IMR-90 (cell line): ENCODE measurements around the gene FASLG. TPM values are rescaled to one million over a fixed set of nuclear protein-coding genes. Genes with fewer than 3 reads are reported as not detected.

ENCODE experiments used
- ATAC-seq: fragments of 200-7000 bp; cut with Tn5 transposase; 2 replicates; pipeline ENCODE4 v1.9.1; 2020; ENCODE audit warnings: low read depth, mild to moderate bottlenecking, moderate library complexity
- BruUV-seq: library from RNA; stranded (reverse); fragments of 400-500 nt; replicated peaks from 2 replicates; lab custom pipeline; 2021; lab: Mats Ljungman, UMichigan
- CTCF ChIA-PET: fragments of 300-600 bp; formaldehyde crosslinking; extraction: SDS; loops from one replicate; lab custom pipeline; 2021; ENCODE audit warnings: antibody characterized with exemption; lab: Yijun Ruan, JAX
- POLR2A ChIA-PET: fragments of 300-600 bp; sonication (Branson Sonifier 250); formaldehyde crosslinking; loops from one replicate; lab custom pipeline; 2022; ENCODE audit warnings: antibody characterized with exemption; ENCODE audit not compliant: unreplicated experiment; lab: Charles Lee
- DNase-seq: peaks from one replicate; pipeline ENCODE4 v3.0.0; 2013
- H2AFZ ChIP-seq: replicated peaks from 2 replicates; pipeline ENCODE3; 2013; ENCODE audit warnings: low read length, mild to moderate bottlenecking; ENCODE audit not compliant: poor library complexity
- H2AK5ac ChIP-seq: 2 replicates; pipeline ENCODE4 v1.6.1; 2013; ENCODE audit warnings: low read depth, low read length, inconsistent platforms
- H2AK9ac ChIP-seq: replicated peaks from 2 replicates; pipeline ENCODE3; 2013; ENCODE audit warnings: mild to moderate bottlenecking, low read depth, low read length, moderate library complexity; ENCODE audit not compliant: poor library complexity
- H2BK120ac ChIP-seq: 2 replicates; pipeline ENCODE4 v1.6.1; 2013; ENCODE audit warnings: low read depth, low read length, inconsistent platforms
- H2BK15ac ChIP-seq: 3 replicates; pipeline ENCODE4 v1.6.1; 2013; ENCODE audit warnings: low read depth, low read length, inconsistent platforms
- H2BK20ac ChIP-seq: 2 replicates; pipeline ENCODE4 v1.6.1; 2013; ENCODE audit warnings: low read depth, mild to moderate bottlenecking, inconsistent platforms, low read length, moderate library complexity
- H2BK5ac ChIP-seq: 2 replicates; pipeline ENCODE4 v1.6.1; 2013; ENCODE audit warnings: mild to moderate bottlenecking, low read depth, low read length, inconsistent platforms; ENCODE audit not compliant: poor library complexity, severe bottlenecking
- H3K14ac ChIP-seq: replicated peaks from 2 replicates; pipeline ENCODE4 v1.6.1; 2013; ENCODE audit warnings: low read depth, low read length, inconsistent platforms
- H3K18ac ChIP-seq: 2 replicates; pipeline ENCODE4 v1.6.1; 2013; ENCODE audit warnings: low read depth, low read length, control low read depth
- H3K23ac ChIP-seq: 2 replicates; pipeline ENCODE4 v1.6.1; 2013; ENCODE audit warnings: low read depth, low read length, inconsistent platforms
- H3K27ac ChIP-seq: 2 replicates; pipeline ENCODE4 v1.5.1; 2013; ENCODE audit warnings: mild to moderate bottlenecking, control low read depth, low read length; ENCODE audit not compliant: insufficient read depth
- H3K27me3 ChIP-seq: 2 replicates; pipeline ENCODE4 v1.6.1; 2013; ENCODE audit warnings: low read length; ENCODE audit not compliant: control insufficient read depth, insufficient read depth
- H3K36me3 ChIP-seq: 2 replicates; pipeline ENCODE4 v1.6.1; 2013; ENCODE audit warnings: low read length, mixed read lengths; ENCODE audit not compliant: control insufficient read depth, insufficient read depth
- H3K4ac ChIP-seq: 2 replicates; pipeline ENCODE4 v1.6.1; 2013; ENCODE audit warnings: low read depth, low read length, inconsistent platforms
- H3K4me1 ChIP-seq: 2 replicates; pipeline ENCODE4 v1.6.1; 2013; ENCODE audit warnings: low read length, mixed read lengths; ENCODE audit not compliant: control insufficient read depth, insufficient read depth
- H3K4me2 ChIP-seq: 2 replicates; pipeline ENCODE4 v1.6.1; 2013; ENCODE audit warnings: low read depth, mild to moderate bottlenecking, control low read depth, low read length, moderate library complexity
- H3K4me3 ChIP-seq: 2 replicates; pipeline ENCODE4 v1.5.1; 2013; ENCODE audit warnings: low read depth, mild to moderate bottlenecking, control low read depth, low read length, moderate library complexity; ENCODE audit not compliant: insufficient read depth
- H3K56ac ChIP-seq: 2 replicates; pipeline ENCODE4 v1.6.1; 2013; ENCODE audit warnings: low read length, inconsistent platforms; ENCODE audit not compliant: insufficient read depth; ENCODE audit errors: extremely low read depth
- H3K79me1 ChIP-seq, 2 experiments: 2 replicates each; pipeline ENCODE4 v1.6.1; 2013; ENCODE audit warnings: low read length in 2 of 2, inconsistent platforms in 1 of 2, low read depth in 1 of 2
- H3K9ac ChIP-seq: 2 replicates; pipeline ENCODE4 v1.6.1; 2013; ENCODE audit warnings: low read depth, low read length, control low read depth
- H3K9me1 ChIP-seq: 2 replicates; pipeline ENCODE4 v1.6.1; 2013; ENCODE audit warnings: low read length, inconsistent platforms; ENCODE audit not compliant: insufficient read depth
- H3K9me3 ChIP-seq: 2 replicates; pipeline ENCODE4 v1.6.1; 2013; ENCODE audit warnings: low read length; ENCODE audit not compliant: control insufficient read depth, insufficient read depth
- H4K20me1 ChIP-seq: 2 replicates; pipeline ENCODE4 v1.6.1; 2013; ENCODE audit warnings: low read length, inconsistent platforms; ENCODE audit not compliant: insufficient read depth
- H4K5ac ChIP-seq: 2 replicates; pipeline ENCODE4 v1.6.1; 2013; ENCODE audit warnings: mild to moderate bottlenecking, low read depth, low read length, control low read depth
- H4K8ac ChIP-seq, 2 experiments: 2 replicates each; pipeline ENCODE4 v1.6.1; 2013; ENCODE audit warnings: low read depth in 2 of 2, low read length in 2 of 2, control low read depth in 1 of 2, inconsistent platforms in 1 of 2
- H4K91ac ChIP-seq: 2 replicates; pipeline ENCODE4 v1.6.1; 2013; ENCODE audit warnings: low read depth, low read length, inconsistent platforms; ENCODE audit not compliant: insufficient read depth
- MAFK ChIP-seq: IDR thresholded peaks from 2 replicates; pipeline ENCODE4 v1.6.1; 2012; ENCODE audit warnings: low read depth, low read length, improper control_type of control experiment
- MXI1 ChIP-seq: IDR thresholded peaks from 2 replicates; pipeline ENCODE4 v1.6.1; 2012; ENCODE audit warnings: low read depth, mild to moderate bottlenecking, low read length, moderate library complexity, borderline replicate concordance
- RAD21 ChIP-seq: IDR thresholded peaks from 2 replicates; pipeline ENCODE4 v1.6.1; 2012; ENCODE audit warnings: low read length, improper control_type of control experiment
- RCOR1 ChIP-seq: IDR thresholded peaks from 2 replicates; pipeline ENCODE4 v1.6.1; 2012; ENCODE audit warnings: mild to moderate bottlenecking, low read length, improper control_type of control experiment; ENCODE audit not compliant: insufficient replicate concordance
- RFX5 ChIP-seq: IDR thresholded peaks from 2 replicates; pipeline ENCODE4 v1.8.0; 2012; ENCODE audit warnings: low read depth, mild to moderate bottlenecking, low read length, moderate library complexity
- USF2 ChIP-seq: fragments of 150-350 bp; IDR thresholded peaks from 2 replicates; pipeline ENCODE4 v1.6.1; 2017; ENCODE audit warnings: mild to moderate bottlenecking, antibody characterized with exemption, low read length, low read depth
- WGBS, 2 experiments: methylation state at CpG; one replicate each; pipeline versions ENCODE4 v1.1.5 to v1.1.7; 2013; ENCODE audit warnings: missing lambda C conversion rate in 2 of 2; ENCODE audit not compliant: insufficient read length in 1 of 2; ENCODE audit errors: extremely low coverage in 2 of 2; 5-methylcytosine and 5-hydroxymethylcytosine counted together
- dilution Hi-C: fragments of 300-500 bp; cut with HindIII; formaldehyde crosslinking; loops from one replicate; pipeline ENCODE4 v1.14.3; 2018; ENCODE audit warnings: low sequenced_read_pairs; ENCODE audit not compliant: unreplicated experiment
- in situ Hi-C: fragments of 300-500 bp; cut with MboI; formaldehyde crosslinking; loops from 3 replicates; pipeline ENCODE4 v1.14.3; 2019; ENCODE audit warnings: low sequenced_read_pairs, inconsistent platforms, mixed read lengths
- intact Hi-C: fragments of 100-400 bp; cut with micrococcal nuclease; formaldehyde crosslinking; loops from 2 replicates; pipeline ENCODE4 v1.10.0; 2022
- polyA plus RNA-seq, 3 experiments: library from polyadenylated mRNA; depleted of rRNA; stranded (reverse); fragments of >200 nt; gene quantifications; 2 replicates each; pipeline ENCODE4 v1.2.3, GENCODE V29; 2012; ENCODE audit warnings: low replicate concordance in 1 of 3
- total RNA-seq: library from RNA; depleted of rRNA; stranded (reverse); fragments of >200 nt; gene quantifications from 2 replicates; pipeline ENCODE4 v1.2.3, GENCODE V29; 2012

FASLG gene
- total and polyA plus RNA-seq, 2 of the 4 experiments (the other 2 are of a cell fraction) = 0.14 to 0.18 TPM

- DNase-seq = peak; percentile 35
- Histone ChIP-seq H2AK9ac (no peak overlapping the region), H3K23ac (no peak overlapping the region), H3K9ac (no peak overlapping the region), H3K9me1 (no peaks in the 10 kb centered on the region), H2BK120ac (no peak overlapping the region), H3K4me1 (no peaks in the 10 kb centered on the region), H3K4ac (no peak overlapping the region), H2BK20ac (no peak overlapping the region), H3K4me2 (no peak overlapping the region), H3K14ac (no peak overlapping the region), H4K5ac (no peak overlapping the region), H3K18ac (no peak overlapping the region), H3K4me3 (no peak overlapping the region), H3K56ac (no peak overlapping the region), H3K27me3 (no peaks in the 10 kb centered on the region), H2BK5ac (no peak overlapping the region), H2AK5ac (no peak overlapping the region), H2AFZ (no peak overlapping the region), H3K27ac (no peak overlapping the region), H4K91ac (no peak overlapping the region), H4K8ac (no peak overlapping the region), H4K20me1 (no peaks in the 10 kb centered on the region), H3K79me1 (no peaks in the 10 kb centered on the region), H2BK15ac (no peak overlapping the region), H3K9me3 (no peaks in the 10 kb centered on the region), H3K36me3 (no peaks in the 10 kb centered on the region)
- no CpG with 5 or more reads among the region's 2 CpGs for WGBS, 2 experiments
- dilution Hi-C loops (no loop called here), in situ Hi-C loops (no loop called here), intact Hi-C loops (no loop called here)
- BruUV-seq = no TSS peak
- CTCF ChIA-PET = no interaction called here
- TF ChIP-seq MXI1 (no peak), USF2 (no peak), RAD21 (no peak), RCOR1 (no peak), RFX5 (no peak), MAFK (no peak)
- POLR2A ChIA-PET = no interaction called here
- ATAC-seq = no peak
These were observed 14.9 kb downstream of the FASLG start for GRCh38 chr1:172673761-172674160.
